Right kidney (tissue), 9 donors: ENCODE data around the gene MCHR1.

Experiments used
- DNase-seq: peaks from one replicate; pipeline ENCODE4 v3.0.0-alpha.2; 2016
- long read RNA-seq, 8 donors: transcript quantifications; one replicate each; lab custom pipeline, GENCODE V29; 2026

The MCHR1 gene, protein sequence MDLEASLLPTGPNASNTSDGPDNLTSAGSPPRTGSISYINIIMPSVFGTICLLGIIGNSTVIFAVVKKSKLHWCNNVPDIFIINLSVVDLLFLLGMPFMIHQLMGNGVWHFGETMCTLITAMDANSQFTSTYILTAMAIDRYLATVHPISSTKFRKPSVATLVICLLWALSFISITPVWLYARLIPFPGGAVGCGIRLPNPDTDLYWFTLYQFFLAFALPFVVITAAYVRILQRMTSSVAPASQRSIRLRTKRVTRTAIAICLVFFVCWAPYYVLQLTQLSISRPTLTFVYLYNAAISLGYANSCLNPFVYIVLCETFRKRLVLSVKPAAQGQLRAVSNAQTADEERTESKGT
- long read RNA-seq, donor 1 = 0 reads
- long read RNA-seq, donor 2 = 0 reads
- long read RNA-seq, donor 3 = 0 reads
- long read RNA-seq, donor 4 = 0 reads
- long read RNA-seq, donor 5, partial matches to known transcripts = 0 of 1 reads
- long read RNA-seq, donor 5, other reads (novel, unspliced or antisense) = 0 of 1 reads
- long read RNA-seq, donor 6 = 0 reads
- long read RNA-seq, donor 7, partial matches to known transcripts = 0 of 1 reads
- long read RNA-seq, donor 7, other reads (novel, unspliced or antisense) = 0 of 1 reads
- long read RNA-seq, donor 8 = 0 reads

GRCh38 chr22:40679249-40679963 lies at the start of gene MCHR1:
Gene MCHR1 (plus strand): TSS chr22:40679484. CDS start chr22:40679653, 169 bp downstream.
- DNase-seq = peak; percentile 51

DNA sequence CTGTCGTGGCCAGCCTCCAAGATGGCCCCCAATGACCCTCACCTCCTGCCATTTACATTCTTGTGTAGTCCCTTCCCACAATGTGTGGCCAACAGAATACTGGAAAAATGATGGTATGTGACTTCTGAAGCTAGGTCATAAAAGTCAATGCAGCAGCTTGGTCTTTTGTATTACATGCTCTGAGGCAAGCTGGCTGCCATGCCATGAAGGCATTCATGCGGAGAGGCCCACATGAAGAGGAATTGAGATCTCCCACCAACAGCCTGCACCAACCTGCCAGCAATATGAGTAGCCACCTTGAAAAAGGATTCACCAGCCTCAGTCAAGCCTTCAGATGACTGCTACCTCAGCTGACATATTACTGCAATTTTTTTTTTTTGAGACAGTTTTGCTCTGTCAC lies 47.4 kb upstream of the MCHR1 start:
- DNase-seq = no peak

DNA sequence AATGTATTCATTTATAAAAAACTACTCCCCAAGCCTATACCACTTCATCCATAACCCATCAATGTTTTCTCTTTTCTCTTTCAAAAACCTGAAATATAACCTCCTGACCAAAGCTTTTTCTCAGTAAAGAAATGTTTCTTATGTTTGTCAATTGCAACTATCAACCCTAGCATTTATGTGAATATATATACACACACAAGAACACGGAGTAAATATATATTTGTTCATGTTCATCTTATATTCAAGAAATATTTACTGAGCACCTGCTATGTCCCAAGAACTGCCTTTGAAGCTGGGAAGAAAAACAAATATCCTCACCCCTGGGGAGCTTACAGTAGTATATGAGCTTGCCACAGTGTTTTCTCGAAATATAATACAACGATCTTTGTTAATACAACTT lies 46.2 kb upstream of the MCHR1 start:
- DNase-seq = no peak

- no peak for DNase-seq
These were observed 45.0 kb upstream of the MCHR1 start for GRCh38 chr22:40634119-40634903.

DNA sequence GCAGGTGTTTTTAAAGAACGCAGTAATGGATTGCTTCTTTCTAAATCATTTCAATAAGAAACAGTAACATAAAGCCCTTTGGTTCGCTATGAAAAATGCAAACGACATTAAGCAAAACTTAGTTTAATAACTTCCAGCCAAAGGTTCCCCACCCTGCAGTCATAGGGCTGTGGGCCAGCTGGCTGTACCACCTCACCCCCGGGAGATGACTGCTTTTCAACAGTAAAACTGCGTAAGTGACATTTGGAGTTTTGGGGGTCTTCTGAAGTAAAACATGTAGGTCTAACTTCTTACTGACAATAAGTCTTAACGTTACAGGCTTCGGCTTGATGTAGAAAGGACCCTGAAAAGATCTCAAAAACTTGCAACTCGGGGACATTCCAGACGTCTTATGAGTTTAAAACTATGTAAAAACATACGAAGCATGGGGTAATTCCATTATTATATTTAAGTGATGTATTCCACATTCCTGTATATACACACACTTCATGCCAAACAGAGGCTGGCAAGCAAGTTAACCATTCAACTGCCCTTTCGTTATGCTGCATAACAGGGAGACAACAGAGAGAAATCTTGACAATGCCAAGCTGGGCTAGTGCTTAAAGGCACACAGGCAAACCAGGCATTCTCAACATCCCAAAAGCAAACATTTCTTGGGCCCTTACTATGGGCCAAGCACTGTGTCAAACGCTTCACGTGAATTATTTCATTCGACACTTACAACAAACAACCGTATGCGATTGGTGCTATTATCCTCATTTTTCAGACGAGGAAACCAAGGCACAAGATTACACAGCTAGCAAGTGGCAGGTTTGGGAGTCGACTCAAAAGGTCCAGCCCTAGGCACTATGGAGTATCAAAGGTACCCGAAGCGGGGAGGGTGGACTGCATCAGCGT lies 44.0 kb upstream of the MCHR1 start:
- DNase-seq = no peak

- no peak for DNase-seq
These were observed 43.3 kb upstream of the MCHR1 start for GRCh38 chr22:40635940-40636379.

GRCh38 chr22:40636380-40637182 lies 42.7 kb upstream of the MCHR1 start, which contains the start of gene MRTFA:
Gene MRTFA (minus strand): TSS chr22:40636719.
- peak; percentile 99 for DNase-seq

GRCh38 chr22:40637183-40638150 lies 41.8 kb upstream of the MCHR1 start:
- no peak for DNase-seq

DNA sequence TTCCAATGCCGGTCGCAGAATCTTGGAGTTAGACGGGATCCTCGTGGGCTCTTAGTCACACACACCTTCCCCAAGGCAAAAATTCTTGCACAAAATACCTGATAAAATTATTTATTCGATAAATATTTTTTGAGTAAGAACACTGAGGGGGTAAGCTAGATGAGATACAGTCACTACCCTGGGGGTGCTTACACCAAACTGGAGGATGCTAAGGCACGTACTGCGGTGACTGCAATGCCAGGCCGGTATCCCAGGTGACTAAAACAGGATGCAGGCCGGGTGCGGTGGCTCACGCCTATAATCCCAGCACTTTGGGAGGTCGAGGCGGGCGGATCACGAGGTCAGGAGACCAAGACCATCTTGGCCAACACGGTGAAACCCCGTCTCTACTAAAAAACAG lies 41.0 kb upstream of the MCHR1 start:
- no peak for DNase-seq

DNA sequence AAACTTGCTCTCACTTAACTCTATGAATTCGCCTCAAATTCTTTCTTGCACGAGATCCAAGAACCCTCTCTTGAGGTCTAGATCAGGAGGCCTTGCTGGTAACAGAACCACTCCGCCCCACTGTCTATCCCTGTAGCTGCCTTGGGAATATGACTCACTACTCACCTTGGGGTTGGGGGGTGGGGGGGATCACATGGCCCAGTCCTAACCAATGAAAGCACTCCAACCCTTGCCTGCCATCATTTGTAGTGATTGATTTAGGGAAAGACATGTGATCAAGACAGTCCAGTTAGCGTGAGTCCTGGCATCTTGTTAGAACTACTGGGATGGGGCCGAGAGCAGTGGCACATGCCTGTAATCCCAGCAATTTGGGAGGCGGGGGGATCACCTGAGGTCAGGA lies 38.0 kb upstream of the MCHR1 start:
- no peak for DNase-seq

DNA sequence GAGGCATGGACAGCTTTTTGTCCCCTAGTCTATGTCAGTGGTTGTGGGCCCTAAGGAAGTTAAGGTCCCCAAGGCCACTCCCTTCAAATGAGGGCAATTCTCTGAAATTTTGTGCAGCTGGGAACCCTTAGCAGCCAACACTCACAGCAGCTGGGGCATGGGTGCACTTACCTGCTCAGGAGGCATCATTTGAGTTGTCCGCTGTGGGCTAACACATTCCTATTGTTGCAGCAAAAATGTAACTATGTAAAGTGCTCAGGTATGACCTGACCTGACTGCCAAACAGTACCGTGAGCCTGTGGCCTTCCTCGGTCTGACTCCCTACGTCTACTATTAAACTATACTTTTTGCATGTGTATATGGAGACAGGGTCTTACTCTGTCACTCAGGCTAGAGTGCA lies 37.0 kb upstream of the MCHR1 start:
- DNase-seq = no peak

- no peak for DNase-seq
These were observed 33.6 kb upstream of the MCHR1 start for GRCh38 chr22:40645579-40646197.

DNA sequence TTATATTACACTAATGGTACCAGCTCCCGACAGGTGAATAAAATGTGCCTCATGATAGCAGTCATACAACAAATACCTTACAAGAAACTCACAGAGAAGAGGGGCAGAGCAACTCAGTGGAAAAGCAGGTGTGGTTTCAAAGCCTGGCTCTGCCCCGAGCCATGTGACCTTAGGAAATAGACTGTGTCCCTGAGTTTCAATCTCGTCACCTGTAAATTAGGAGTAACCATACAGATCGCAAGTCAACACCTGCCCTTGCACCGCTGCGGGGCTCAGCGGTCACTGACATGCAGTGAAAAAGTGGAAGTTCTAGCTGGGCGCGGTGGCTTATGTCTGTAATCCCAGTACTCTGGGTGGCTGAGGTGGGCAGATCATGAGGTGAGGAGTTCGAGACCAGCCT lies 30.9 kb upstream of the MCHR1 start:
- no peak for DNase-seq

GRCh38 chr22:40651057-40651456 lies 28.2 kb upstream of the MCHR1 start:
- no peak for DNase-seq

GRCh38 chr22:40651563-40652501 lies 27.5 kb upstream of the MCHR1 start:
- DNase-seq = peak; percentile 75

DNA sequence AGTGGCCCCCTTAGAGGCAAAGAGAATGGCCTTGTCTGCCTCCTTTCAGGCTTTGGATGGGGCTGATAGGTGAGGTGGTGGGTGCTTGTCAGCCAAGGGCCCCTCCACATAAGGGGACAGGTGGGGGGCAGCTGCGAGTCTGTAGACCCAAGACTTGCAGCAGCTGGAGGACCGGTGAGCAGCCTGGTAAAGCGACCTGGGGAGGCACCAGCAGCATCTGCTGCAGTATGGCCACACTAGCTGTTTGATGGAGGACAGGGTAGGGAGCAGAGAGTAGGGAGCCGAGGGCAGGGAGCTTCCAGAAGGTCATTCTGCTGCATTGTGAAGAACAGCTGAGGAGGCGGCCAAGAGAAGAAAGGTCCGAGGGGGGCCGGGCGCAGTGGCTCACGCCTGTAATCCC lies 25.9 kb upstream of the MCHR1 start:
- DNase-seq = no peak

- DNase-seq = no peak
These were observed 24.6 kb upstream of the MCHR1 start for GRCh38 chr22:40654522-40655167.
